ENCODE measurements around the gene PDE6D.
"Not testable (repeated sequence)": the region's sequence is repeated elsewhere in the genome, so short reads cannot be mapped to it uniquely, and the experiment has no call there.

Gene PDE6D

GRCh38 chr2:231769170-231770136 lies 11.6 kb downstream of the PDE6D start:
- H3K4me3 ChIP-seq (ENCODE audit: low read depth in 1 of 5, low read length in 5 of 5) = no peak overlapping the region
- H3K9me3 ChIP-seq (ENCODE audit: control insufficient read depth in 5 of 5, low read length in 5 of 5) = no peaks in the 10 kb centered on the region
- no peaks in the 10 kb centered on the region for H3K27me3 ChIP-seq (ENCODE audit: control insufficient read depth in 5 of 5, insufficient read depth in 4 of 5, low read length in 5 of 5)
- H3K36me3 ChIP-seq (ENCODE audit: control insufficient read depth in 5 of 5, insufficient read depth in 5 of 5, low read length in 5 of 5) = no peaks in the 10 kb centered on the region
- no peak overlapping the region for H3K9ac ChIP-seq (ENCODE audit: low read length in 5 of 5)
- no peak overlapping the region for H3K27ac ChIP-seq (ENCODE audit: low read depth, low read length)
- H3K4me1 ChIP-seq (ENCODE audit: control insufficient read depth in 5 of 5, insufficient read depth in 5 of 5, low read length in 5 of 5) = no peaks in the 10 kb centered on the region

- Histone ChIP-seq H3K4me3 (ENCODE audit: low read depth in 1 of 5, low read length in 5 of 5) (no peak overlapping the region), H3K4me1 (ENCODE audit: control insufficient read depth in 5 of 5, insufficient read depth in 5 of 5, low read length in 5 of 5) (no peaks in the 10 kb centered on the region), H3K9ac (ENCODE audit: low read length in 5 of 5) (no peak overlapping the region), H3K36me3 (ENCODE audit: control insufficient read depth in 5 of 5, insufficient read depth in 5 of 5, low read length in 5 of 5) (no peaks in the 10 kb centered on the region), H3K9me3 (ENCODE audit: control insufficient read depth in 5 of 5, low read length in 5 of 5) (no peaks in the 10 kb centered on the region), H3K27ac (ENCODE audit: low read depth, low read length) (no peak overlapping the region), H3K27me3 (ENCODE audit: control insufficient read depth in 5 of 5, insufficient read depth in 4 of 5, low read length in 5 of 5) (no peaks in the 10 kb centered on the region)
These were observed 15.6 kb downstream of the PDE6D start for GRCh38 chr2:231765496-231765929.

- H3K27ac ChIP-seq (ENCODE audit: low read depth, low read length) = no peak overlapping the region
These were observed 16.3 kb downstream of the PDE6D start for GRCh38 chr2:231764760-231765159.

GRCh38 chr2:231764124-231764523 lies 17.0 kb downstream of the PDE6D start:
- H3K27ac ChIP-seq (ENCODE audit: low read depth, low read length) = no peak overlapping the region
- no peaks in the 10 kb centered on the region for H3K9me3 ChIP-seq (ENCODE audit: control insufficient read depth in 5 of 5, low read length in 5 of 5)

More at GRCh38 chr2:231764760-231765159, 16.3 kb downstream of the PDE6D start:
- H3K9me3 ChIP-seq (ENCODE audit: control insufficient read depth in 5 of 5, low read length in 5 of 5) = no peaks in the 10 kb centered on the region
- H3K4me3 ChIP-seq (ENCODE audit: low read depth in 1 of 5, low read length in 5 of 5) = no peak overlapping the region
- H3K36me3 ChIP-seq (ENCODE audit: control insufficient read depth in 5 of 5, insufficient read depth in 5 of 5, low read length in 5 of 5) = no peaks in the 10 kb centered on the region
- H3K27me3 ChIP-seq (ENCODE audit: control insufficient read depth in 5 of 5, insufficient read depth in 4 of 5, low read length in 5 of 5) = no peaks in the 10 kb centered on the region
- no peaks in the 10 kb centered on the region for H3K4me1 ChIP-seq (ENCODE audit: control insufficient read depth in 5 of 5, insufficient read depth in 5 of 5, low read length in 5 of 5)
- H3K9ac ChIP-seq (ENCODE audit: low read length in 5 of 5) = no peak overlapping the region

GRCh38 chr2:231761735-231762134 lies 19.3 kb downstream of the PDE6D start:
- Histone ChIP-seq H3K9ac (ENCODE audit: low read length in 5 of 5) (no peak overlapping the region), H3K27me3 (ENCODE audit: control insufficient read depth in 5 of 5, insufficient read depth in 4 of 5, low read length in 5 of 5) (no peaks in the 10 kb centered on the region), H3K9me3 (ENCODE audit: control insufficient read depth in 5 of 5, low read length in 5 of 5) (no peaks in the 10 kb centered on the region), H3K36me3 (ENCODE audit: control insufficient read depth in 5 of 5, insufficient read depth in 5 of 5, low read length in 5 of 5) (no peaks in the 10 kb centered on the region), H3K4me1 (ENCODE audit: control insufficient read depth in 5 of 5, insufficient read depth in 5 of 5, low read length in 5 of 5) (no peaks in the 10 kb centered on the region), H3K4me3 (ENCODE audit: low read depth in 1 of 5, low read length in 5 of 5) (no peak overlapping the region), H3K27ac (ENCODE audit: low read depth, low read length) (no peak overlapping the region)

More at GRCh38 chr2:231764124-231764523, 17.0 kb downstream of the PDE6D start:
- no peaks in the 10 kb centered on the region for H3K36me3 ChIP-seq (ENCODE audit: control insufficient read depth in 5 of 5, insufficient read depth in 5 of 5, low read length in 5 of 5)
- H3K9ac ChIP-seq (ENCODE audit: low read length in 5 of 5) = no peak overlapping the region
- H3K4me3 ChIP-seq (ENCODE audit: low read depth in 1 of 5, low read length in 5 of 5) = no peak overlapping the region
- no peaks in the 10 kb centered on the region for H3K4me1 ChIP-seq (ENCODE audit: control insufficient read depth in 5 of 5, insufficient read depth in 5 of 5, low read length in 5 of 5)
- no peaks in the 10 kb centered on the region for H3K27me3 ChIP-seq (ENCODE audit: control insufficient read depth in 5 of 5, insufficient read depth in 4 of 5, low read length in 5 of 5)

GRCh38 chr2:231752061-231752460 lies 29.0 kb downstream of the PDE6D start:
- H3K4me1 ChIP-seq (ENCODE audit: control insufficient read depth in 5 of 5, insufficient read depth in 5 of 5, low read length in 5 of 5) = no peaks in the 10 kb centered on the region
- H3K9ac ChIP-seq (ENCODE audit: low read length in 5 of 5) = no peak overlapping the region
- H3K27ac ChIP-seq (ENCODE audit: low read depth, low read length) = no peak overlapping the region
- no peaks in the 10 kb centered on the region for H3K36me3 ChIP-seq (ENCODE audit: control insufficient read depth in 5 of 5, insufficient read depth in 5 of 5, low read length in 5 of 5)
- no peak overlapping the region for H3K4me3 ChIP-seq (ENCODE audit: low read depth in 1 of 5, low read length in 5 of 5)
- no peaks in the 10 kb centered on the region for H3K27me3 ChIP-seq (ENCODE audit: control insufficient read depth in 5 of 5, insufficient read depth in 4 of 5, low read length in 5 of 5)
- H3K9me3 ChIP-seq (ENCODE audit: control insufficient read depth in 5 of 5, low read length in 5 of 5) = no peaks in the 10 kb centered on the region

- Histone ChIP-seq H3K27me3 (ENCODE audit: control insufficient read depth in 5 of 5, insufficient read depth in 4 of 5, low read length in 5 of 5) (no peaks in the 10 kb centered on the region), H3K4me3 (ENCODE audit: low read depth in 1 of 5, low read length in 5 of 5) (no peak overlapping the region), H3K9ac (ENCODE audit: low read length in 5 of 5) (no peak overlapping the region), H3K36me3 (ENCODE audit: control insufficient read depth in 5 of 5, insufficient read depth in 5 of 5, low read length in 5 of 5) (no peaks in the 10 kb centered on the region), H3K27ac (ENCODE audit: low read depth, low read length) (no peak overlapping the region), H3K9me3 (ENCODE audit: control insufficient read depth in 5 of 5, low read length in 5 of 5) (no peaks in the 10 kb centered on the region), H3K4me1 (ENCODE audit: control insufficient read depth in 5 of 5, insufficient read depth in 5 of 5, low read length in 5 of 5) (no peaks in the 10 kb centered on the region)
These were observed 29.9 kb downstream of the PDE6D start for GRCh38 chr2:231751042-231751815.

- not testable (repeated sequence) for H3K4me3 ChIP-seq (ENCODE audit: low read depth in 1 of 5, low read length in 5 of 5); H3K9ac ChIP-seq (ENCODE audit: low read length in 5 of 5); H3K4me1 ChIP-seq (ENCODE audit: control insufficient read depth in 5 of 5, insufficient read depth in 5 of 5, low read length in 5 of 5); H3K27ac ChIP-seq (ENCODE audit: low read depth, low read length); H3K36me3 ChIP-seq (ENCODE audit: control insufficient read depth in 5 of 5, insufficient read depth in 5 of 5, low read length in 5 of 5); H3K9me3 ChIP-seq (ENCODE audit: control insufficient read depth in 5 of 5, low read length in 5 of 5); H3K27me3 ChIP-seq (ENCODE audit: control insufficient read depth in 5 of 5, insufficient read depth in 4 of 5, low read length in 5 of 5)
These were observed 32.1 kb downstream of the PDE6D start for GRCh38 chr2:231749016-231749415.

GRCh38 chr2:231748153-231748896 lies 32.8 kb downstream of the PDE6D start:
- H3K9ac ChIP-seq (ENCODE audit: low read length in 5 of 5); H3K36me3 ChIP-seq (ENCODE audit: control insufficient read depth in 5 of 5, insufficient read depth in 5 of 5, low read length in 5 of 5); H3K9me3 ChIP-seq (ENCODE audit: control insufficient read depth in 5 of 5, low read length in 5 of 5); H3K4me3 ChIP-seq (ENCODE audit: low read depth in 1 of 5, low read length in 5 of 5); H3K4me1 ChIP-seq (ENCODE audit: control insufficient read depth in 5 of 5, insufficient read depth in 5 of 5, low read length in 5 of 5); H3K27me3 ChIP-seq (ENCODE audit: control insufficient read depth in 5 of 5, insufficient read depth in 4 of 5, low read length in 5 of 5); H3K27ac ChIP-seq (ENCODE audit: low read depth, low read length): not testable (repeated sequence)
